Measurements from ENCODE around the gene SLC24A4.

Gene SLC24A4

GRCh38 chr14:92336363-92336762 is 13.4 kb downstream of the SLC24A4 start:
- no peak overlapping the region for H3K4me2 ChIP-seq (ENCODE audit: low read length)
- H3K9me2 ChIP-seq (replicated peaks; ENCODE audit: control insufficient read depth, low read length) = no peaks in the 10 kb centered on the region
- no peak overlapping the region for H3K27ac ChIP-seq (ENCODE audit: low read depth, low read length)
- no peaks in the 10 kb centered on the region for H3K79me2 ChIP-seq (ENCODE audit: control insufficient read depth, low read length)
- TF ChIP-seq EZH2phosphoT487 (IDR thresholded peaks at IDR 0.05; ENCODE audit: borderline replicate concordance, low read length) (no peak), CTCF (IDR thresholded peaks at IDR 0.05; ENCODE audit: low read depth, low read length, poor library complexity, severe bottlenecking) (no peak)
- H3K9me3 ChIP-seq (ENCODE audit: control insufficient read depth, insufficient read depth, low read length) = no peaks in the 10 kb centered on the region
- H4K20me1 ChIP-seq (ENCODE audit: control insufficient read depth, insufficient read depth, low read depth, low read length) = no peaks in the 10 kb centered on the region
- no peak overlapping the region for H3K4me3 ChIP-seq (ENCODE audit: low read length)
- no peaks in the 10 kb centered on the region for H3K4me1 ChIP-seq (ENCODE audit: control insufficient read depth, low read length)
- no peaks in the 10 kb centered on the region for H3K36me3 ChIP-seq (ENCODE audit: control insufficient read depth, low read length)
- no peaks in the 10 kb centered on the region; the same call in 1 of the 2 replicates for H3K27me3 ChIP-seq (ENCODE audit: control insufficient read depth, low read length)
- no peaks in the 10 kb centered on the region for H3F3A ChIP-seq (ENCODE audit: control insufficient read depth, insufficient read depth)

- no peak for TF ChIP-seq CTCF (IDR thresholded peaks at IDR 0.05; ENCODE audit: low read depth, low read length, poor library complexity, severe bottlenecking)
- Histone ChIP-seq H3K79me2 (ENCODE audit: control insufficient read depth, low read length) (no peaks in the 10 kb centered on the region), H3K4me2 (ENCODE audit: low read length) (no peak overlapping the region), H3K4me3 (ENCODE audit: low read length) (no peak overlapping the region), H3K27me3 (ENCODE audit: control insufficient read depth, low read length) (no peaks in the 10 kb centered on the region; the same call in 1 of the 2 replicates), H3K9me3 (ENCODE audit: control insufficient read depth, insufficient read depth, low read length) (no peaks in the 10 kb centered on the region), H4K20me1 (ENCODE audit: control insufficient read depth, insufficient read depth, low read depth, low read length) (no peaks in the 10 kb centered on the region), H3K9me2 (replicated peaks; ENCODE audit: control insufficient read depth, low read length) (no peaks in the 10 kb centered on the region), H3K36me3 (ENCODE audit: control insufficient read depth, low read length) (no peaks in the 10 kb centered on the region), H3K4me1 (ENCODE audit: control insufficient read depth, low read length) (no peaks in the 10 kb centered on the region), H3F3A (ENCODE audit: control insufficient read depth, insufficient read depth) (no peaks in the 10 kb centered on the region), H3K27ac (ENCODE audit: low read depth, low read length) (no peak overlapping the region)
Observed at GRCh38 chr14:92339426-92339825, 16.5 kb downstream of the SLC24A4 start.

DNA sequence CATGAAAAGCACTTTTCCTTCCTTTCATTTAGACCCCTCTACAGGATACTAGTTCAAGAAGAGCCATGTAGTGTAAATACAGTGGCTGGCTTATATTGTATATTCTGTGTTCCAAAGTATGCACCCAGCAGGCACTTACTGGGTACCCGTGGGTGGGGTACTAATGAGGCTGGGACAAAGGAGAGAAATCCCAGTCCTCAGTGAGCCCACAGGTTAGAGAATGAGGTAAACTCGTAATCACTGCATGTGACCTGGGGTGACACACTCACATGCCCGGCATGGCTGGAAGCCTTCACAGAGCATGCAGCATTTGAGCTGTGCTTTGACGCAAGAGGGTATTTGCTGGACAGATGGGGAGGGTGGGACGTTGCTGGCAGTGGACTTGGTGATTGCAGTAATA is 17.1 kb downstream of the SLC24A4 start:
- H3K36me3 ChIP-seq (ENCODE audit: control insufficient read depth, low read length) = no peaks in the 10 kb centered on the region
- H3F3A ChIP-seq (ENCODE audit: control insufficient read depth, insufficient read depth) = no peaks in the 10 kb centered on the region
- H3K4me1 ChIP-seq (ENCODE audit: control insufficient read depth, low read length) = no peaks in the 10 kb centered on the region
- H4K20me1 ChIP-seq (ENCODE audit: control insufficient read depth, insufficient read depth, low read depth, low read length) = no peaks in the 10 kb centered on the region
- no peak overlapping the region for H3K4me3 ChIP-seq (ENCODE audit: low read length)
- H3K9me3 ChIP-seq (ENCODE audit: control insufficient read depth, insufficient read depth, low read length) = no peaks in the 10 kb centered on the region
- no peak overlapping the region for H3K27ac ChIP-seq (ENCODE audit: low read depth, low read length)
- H3K4me2 ChIP-seq (ENCODE audit: low read length) = no peak overlapping the region
- no peaks in the 10 kb centered on the region for H3K79me2 ChIP-seq (ENCODE audit: control insufficient read depth, low read length)
- no peaks in the 10 kb centered on the region for H3K9me2 ChIP-seq (replicated peaks; ENCODE audit: control insufficient read depth, low read length)
- no peaks in the 10 kb centered on the region; the same call in 1 of the 2 replicates for H3K27me3 ChIP-seq (ENCODE audit: control insufficient read depth, low read length)
- TF ChIP-seq CTCF (IDR thresholded peaks at IDR 0.05; ENCODE audit: low read depth, low read length, poor library complexity, severe bottlenecking) = no peak
- TF ChIP-seq EZH2phosphoT487 (IDR thresholded peaks at IDR 0.05; ENCODE audit: borderline replicate concordance, low read length) = no peak

DNA sequence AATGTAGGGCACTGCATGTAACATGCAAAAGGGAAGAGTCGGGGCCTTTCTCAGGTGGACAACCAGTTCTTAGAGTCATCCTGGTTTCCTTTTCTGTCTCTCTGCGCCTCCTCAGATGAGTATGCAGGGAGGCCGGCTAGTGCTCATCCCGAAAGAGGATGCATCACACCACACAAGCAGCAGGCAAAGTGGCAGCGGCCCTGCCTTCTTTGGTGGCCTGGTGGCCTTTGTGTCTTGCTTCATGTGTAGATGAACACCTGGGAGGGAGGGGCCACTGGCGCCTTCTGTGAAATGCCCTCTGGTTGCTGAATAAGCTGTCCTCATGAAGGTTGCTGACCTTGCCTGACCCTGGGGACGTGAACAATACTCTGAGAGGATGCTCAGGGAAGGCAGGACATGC is 18.0 kb downstream of the SLC24A4 start:
- Histone ChIP-seq H3K4me1 (ENCODE audit: control insufficient read depth, low read length) (no peaks in the 10 kb centered on the region), H3K79me2 (ENCODE audit: control insufficient read depth, low read length) (no peaks in the 10 kb centered on the region), H3K4me2 (ENCODE audit: low read length) (no peak overlapping the region), H3K27me3 (ENCODE audit: control insufficient read depth, low read length) (no peaks in the 10 kb centered on the region; the same call in 1 of the 2 replicates), H3K9me3 (ENCODE audit: control insufficient read depth, insufficient read depth, low read length) (no peaks in the 10 kb centered on the region), H3K27ac (ENCODE audit: low read depth, low read length) (no peak overlapping the region), H3K9me2 (replicated peaks; ENCODE audit: control insufficient read depth, low read length) (no peaks in the 10 kb centered on the region), H3K4me3 (ENCODE audit: low read length) (no peak overlapping the region), H3F3A (ENCODE audit: control insufficient read depth, insufficient read depth) (no peaks in the 10 kb centered on the region), H4K20me1 (ENCODE audit: control insufficient read depth, insufficient read depth, low read depth, low read length) (no peaks in the 10 kb centered on the region), H3K36me3 (ENCODE audit: control insufficient read depth, low read length) (no peaks in the 10 kb centered on the region)
- TF ChIP-seq CTCF (IDR thresholded peaks at IDR 0.05; ENCODE audit: low read depth, low read length, poor library complexity, severe bottlenecking) (no peak), EZH2phosphoT487 (IDR thresholded peaks at IDR 0.05; ENCODE audit: borderline replicate concordance, low read length) (no peak)
